Esophagus squamous epithelium (tissue), 5 donors: Measurements from ENCODE around the gene SLC39A3. TPM values are rescaled to one million over a fixed set of nuclear protein-coding genes. Genes with fewer than 3 reads are reported as not detected.

Experiments
- DNase-seq: peaks from one replicate; lab custom pipeline; 2025; lab: John Stamatoyannopoulos, UW
- H3K27ac ChIP-seq, 4 donors: fragments of 200-600 bp; sonication (generic); one replicate each; pipeline ENCODE4 v1.5.1; 2016 to 2019; ENCODE audit warnings: mild to moderate bottlenecking in 1 of 4
- H3K27me3 ChIP-seq, 4 donors: fragments of 200-600 bp; sonication (generic); 1 replicate in 3 of 4; 2 replicates in 1 of 4; pipeline versions ENCODE4 v1.5.1 to v1.6.0; 2017 to 2021; ENCODE audit warnings: antibody characterized with exemption in 1 of 4
- H3K36me3 ChIP-seq, 3 donors: fragments of 200-600 bp; sonication (generic); one replicate each; pipeline ENCODE4 v1.5.1; 2016 to 2019
- H3K4me1 ChIP-seq, 3 donors: fragments of 200-600 bp; sonication (generic); one replicate each; pipeline ENCODE4 v1.5.1; 2017 to 2019
- H3K4me3 ChIP-seq, 4 donors: fragments of 200-600 bp; sonication (generic); 1 replicate in 3 of 4; 2 replicates in 1 of 4; pipeline ENCODE4 v1.5.1; 2016 to 2019; ENCODE audit warnings: mild to moderate bottlenecking in 2 of 4, moderate library complexity in 1 of 4
- H3K9me3 ChIP-seq, 3 donors: fragments of 200-600 bp; sonication (generic); one replicate each; pipeline ENCODE4 v1.5.1; 2016 to 2019
- POLR2A ChIP-seq, 4 donors: fragments of 450-650 bp; IDR thresholded peaks; one replicate each; pipeline ENCODE4 v1.6.1; 2017; ENCODE audit warnings: antibody characterized with exemption in 4 of 4, mild to moderate bottlenecking in 4 of 4, moderate library complexity in 3 of 4
- WGBS, 2 donors: methylation state at CpG; one replicate each; pipeline ENCODE4 v1.1.5; 2018; 5-methylcytosine and 5-hydroxymethylcytosine counted together
- intact Hi-C: fragments of 100-400 bp; cut with DNase I; formaldehyde crosslinking; loops from one replicate; pipeline ENCODE4 v1.15.0; 2022
- total RNA-seq, 4 donors: library from RNA; depleted of rRNA; stranded (reverse); fragments of >200 nt; gene quantifications; one replicate each; pipeline ENCODE4 v1.1.0, GENCODE V29; 2016
- TF ChIP-seq, protein P1 (sequence below), 6 experiments: fragments of 450-650 bp in 4 of 6; fragments of 200-600 bp in 2 of 6; sonication (generic) in 2 of 6; IDR thresholded peaks; one replicate each; pipeline ENCODE4 v1.5.1; 2016 to 2019; ENCODE audit warnings: antibody characterized with exemption in 6 of 6, mild to moderate bottlenecking in 4 of 6, moderate library complexity in 4 of 6
- donor health status: DM: yes; HTN: yes; CAD: no.

SLC39A3 gene
- total RNA-seq, 4 donors from 2014 or later, result 14.8 to 22.1 (median 20.7) TPM

DNA sequence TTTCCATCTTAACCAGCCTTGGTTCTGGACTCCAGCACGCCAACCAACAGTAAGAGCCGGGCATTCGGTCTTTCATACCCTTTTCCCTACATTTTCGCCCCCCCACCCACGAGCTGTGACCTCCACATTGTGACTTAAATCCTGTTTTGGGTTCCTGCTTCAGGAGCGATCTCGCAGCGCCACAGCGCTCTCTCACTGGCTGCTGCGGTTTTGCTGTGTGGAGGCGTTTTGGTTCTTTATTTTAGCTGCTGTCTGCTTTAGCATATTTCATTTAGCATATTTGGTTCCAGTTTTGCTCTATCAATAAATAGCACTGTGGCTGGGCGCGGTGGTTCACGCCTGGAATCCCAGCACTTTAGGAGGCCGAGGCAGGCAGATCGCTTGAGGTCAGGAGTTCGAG, 19.5 kb upstream of the SLC39A3 start:
- intact Hi-C loops, result no loop called here
- 88 to 94% methylated on average over 17 of the region's 17 CpGs for WGBS, 2 donors
- no peaks in the 10 kb centered on the region for H3K27me3 ChIP-seq
- TF ChIP-seq, protein P1, sequence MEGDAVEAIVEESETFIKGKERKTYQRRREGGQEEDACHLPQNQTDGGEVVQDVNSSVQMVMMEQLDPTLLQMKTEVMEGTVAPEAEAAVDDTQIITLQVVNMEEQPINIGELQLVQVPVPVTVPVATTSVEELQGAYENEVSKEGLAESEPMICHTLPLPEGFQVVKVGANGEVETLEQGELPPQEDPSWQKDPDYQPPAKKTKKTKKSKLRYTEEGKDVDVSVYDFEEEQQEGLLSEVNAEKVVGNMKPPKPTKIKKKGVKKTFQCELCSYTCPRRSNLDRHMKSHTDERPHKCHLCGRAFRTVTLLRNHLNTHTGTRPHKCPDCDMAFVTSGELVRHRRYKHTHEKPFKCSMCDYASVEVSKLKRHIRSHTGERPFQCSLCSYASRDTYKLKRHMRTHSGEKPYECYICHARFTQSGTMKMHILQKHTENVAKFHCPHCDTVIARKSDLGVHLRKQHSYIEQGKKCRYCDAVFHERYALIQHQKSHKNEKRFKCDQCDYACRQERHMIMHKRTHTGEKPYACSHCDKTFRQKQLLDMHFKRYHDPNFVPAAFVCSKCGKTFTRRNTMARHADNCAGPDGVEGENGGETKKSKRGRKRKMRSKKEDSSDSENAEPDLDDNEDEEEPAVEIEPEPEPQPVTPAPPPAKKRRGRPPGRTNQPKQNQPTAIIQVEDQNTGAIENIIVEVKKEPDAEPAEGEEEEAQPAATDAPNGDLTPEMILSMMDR (IDR thresholded peaks at IDR 0.05), result no peak
- no peak for TF ChIP-seq POLR2A (IDR thresholded peaks at IDR 0.05)
- no peaks in the 10 kb centered on the region for H3K9me3 ChIP-seq
- peaks cover 23 to 100% (median 46%) of the 10 kb centered on the region in 3 donors for H3K36me3 ChIP-seq
- H3K4me1 ChIP-seq, result no peaks in the 10 kb centered on the region
- no peak overlapping the region for H3K27ac ChIP-seq
- DNase-seq, result no peak
- no peak overlapping the region for H3K4me3 ChIP-seq

DNA sequence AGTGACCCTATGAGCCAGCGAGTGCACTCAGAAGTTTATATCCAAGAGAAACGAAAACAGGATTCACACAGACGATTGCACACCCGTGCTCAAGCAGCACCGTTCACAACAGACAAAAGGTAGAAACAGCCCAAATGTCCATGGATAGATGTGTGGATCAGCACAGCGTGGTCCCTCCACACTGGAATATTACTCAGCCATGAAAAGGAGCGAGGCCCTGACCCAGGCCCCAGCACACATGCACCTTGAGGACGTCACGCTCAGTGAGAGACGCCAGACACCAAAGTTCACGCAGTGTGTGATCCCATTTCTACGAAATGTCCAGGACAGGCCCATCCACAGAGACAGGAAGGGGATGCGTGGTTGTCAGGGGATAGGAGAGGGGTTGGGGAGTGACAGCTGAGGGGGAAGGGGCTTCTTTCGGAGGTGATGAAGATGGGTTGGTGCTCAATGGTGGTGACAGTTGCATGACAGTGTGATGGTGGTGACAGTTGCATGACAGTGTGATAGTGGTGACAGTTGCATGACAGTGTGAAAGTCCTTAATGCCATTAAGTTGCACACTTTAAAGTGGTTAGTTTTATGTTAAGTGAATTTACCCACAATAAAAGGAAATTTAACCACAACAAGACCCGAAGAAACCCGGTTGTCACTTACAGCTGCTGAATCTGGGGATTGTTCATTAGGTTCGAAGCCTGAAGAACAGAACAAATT, 18.9 kb upstream of the SLC39A3 start:
- no peaks in the 10 kb centered on the region for H3K27me3 ChIP-seq
- intact Hi-C loops, result no loop called here
- peaks cover 22 to 100% (median 48%) of the 10 kb centered on the region in 3 donors for H3K36me3 ChIP-seq
- TF ChIP-seq POLR2A (IDR thresholded peaks at IDR 0.05), result no peak
- TF ChIP-seq, protein P1 (IDR thresholded peaks at IDR 0.05), result no peak
- DNase-seq, result no peak
- no peaks in the 10 kb centered on the region for H3K9me3 ChIP-seq
- no peak overlapping the region for H3K4me3 ChIP-seq
- WGBS, 2 donors, result 89 to 92% methylated on average over 13 to 17 of the region's 17 CpGs
- no peaks in the 10 kb centered on the region for H3K4me1 ChIP-seq
- H3K27ac ChIP-seq, result no peak overlapping the region

DNA sequence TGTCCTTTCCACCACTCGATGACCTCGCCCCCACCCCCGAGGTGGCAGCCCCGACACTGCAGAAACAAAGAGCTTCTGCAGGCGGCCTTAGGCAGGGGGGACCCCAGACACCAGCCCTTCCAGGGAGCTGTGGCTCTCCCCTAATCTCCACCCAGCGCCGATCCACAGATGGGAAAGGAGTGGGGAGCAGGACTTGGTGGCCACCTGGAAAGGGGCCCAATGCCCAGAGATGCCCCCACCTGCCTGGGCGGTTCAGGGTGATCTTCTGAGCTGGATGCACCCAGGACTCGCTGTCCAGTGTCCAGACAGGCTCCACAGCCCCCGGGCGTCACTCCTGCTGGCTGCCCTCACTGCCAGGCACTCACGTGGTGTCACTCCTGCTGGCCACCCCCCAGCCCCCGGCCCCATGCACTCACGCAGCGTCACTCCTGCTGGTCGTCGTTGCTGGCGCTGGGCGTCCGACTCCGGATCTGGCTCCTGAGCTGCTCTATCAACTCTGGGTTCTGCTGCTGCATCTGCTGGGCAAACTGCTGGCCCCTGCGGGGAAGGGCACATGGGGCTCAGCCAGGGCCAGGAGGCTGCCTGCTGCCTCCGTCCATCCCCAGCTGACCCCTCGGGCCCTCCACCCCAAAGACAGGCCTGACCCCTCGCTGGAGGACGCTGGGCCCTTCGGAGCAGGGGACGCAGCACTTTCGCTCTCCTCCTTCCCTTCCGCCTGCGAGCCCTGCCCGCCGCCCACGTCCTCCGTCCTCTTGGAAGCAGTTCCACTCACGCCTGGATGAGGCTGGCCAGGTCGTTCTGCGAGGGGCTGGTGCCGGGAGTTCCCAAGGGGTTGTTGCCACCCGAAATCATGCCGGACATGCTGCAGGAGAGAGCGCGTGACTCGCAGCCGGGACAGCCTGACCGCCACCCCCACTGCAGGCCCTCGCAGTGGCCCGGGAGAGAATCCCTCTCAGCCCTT, 17.4 kb upstream of the SLC39A3 start:
- Histone ChIP-seq H3K9me3 (no peaks in the 10 kb centered on the region), H3K4me1 (no peaks in the 10 kb centered on the region), H3K4me3 (no peak overlapping the region), H3K27me3 (no peaks in the 10 kb centered on the region), H3K27ac (no peak overlapping the region), H3K36me3 (peaks cover 26 to 93% (median 32%) of the 10 kb centered on the region in 3 donors)
- TF ChIP-seq, protein P1 (IDR thresholded peaks at IDR 0.05), result no peak
- no peak for TF ChIP-seq POLR2A (IDR thresholded peaks at IDR 0.05)
- DNase-seq, result no peak
- intact Hi-C loops, result no loop called here
- 90 to 92% methylated on average over 11 to 12 of the region's 48 CpGs for WGBS, 2 donors

DNA sequence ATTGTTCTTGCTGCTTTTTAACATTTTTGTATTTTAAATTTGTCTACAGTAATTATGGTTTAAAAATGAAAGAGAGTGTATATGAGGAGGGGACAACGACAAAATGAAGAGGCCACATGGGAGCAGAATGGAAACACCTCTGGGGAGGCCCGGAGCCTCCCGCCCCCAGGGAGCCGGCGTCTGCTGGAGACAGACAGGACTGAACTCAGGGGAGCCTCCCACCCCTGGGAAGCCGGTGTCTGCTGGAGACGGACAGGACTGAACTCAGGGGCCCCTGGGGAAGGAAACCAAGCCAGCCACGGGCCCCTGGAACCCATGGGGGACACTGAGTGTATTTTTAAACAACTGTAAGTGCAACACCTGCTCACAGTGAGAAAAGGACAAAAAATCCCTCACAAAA, 16.7 kb upstream of the SLC39A3 start:
- H3K27me3 ChIP-seq, result no peaks in the 10 kb centered on the region
- intact Hi-C loops, result no loop called here
- H3K4me3 ChIP-seq, result no peak overlapping the region
- H3K4me1 ChIP-seq, result no peaks in the 10 kb centered on the region
- WGBS, 2 donors, result 88 to 90% methylated on average over 7 to 8 of the region's 8 CpGs
- H3K36me3 ChIP-seq, result peaks cover 26 to 86% (median 28%) of the 10 kb centered on the region in 3 donors
- H3K9me3 ChIP-seq, result no peaks in the 10 kb centered on the region
- H3K27ac ChIP-seq, result no peak overlapping the region
- no peak for DNase-seq
- TF ChIP-seq, protein P1 (IDR thresholded peaks at IDR 0.05), result no peak

DNA sequence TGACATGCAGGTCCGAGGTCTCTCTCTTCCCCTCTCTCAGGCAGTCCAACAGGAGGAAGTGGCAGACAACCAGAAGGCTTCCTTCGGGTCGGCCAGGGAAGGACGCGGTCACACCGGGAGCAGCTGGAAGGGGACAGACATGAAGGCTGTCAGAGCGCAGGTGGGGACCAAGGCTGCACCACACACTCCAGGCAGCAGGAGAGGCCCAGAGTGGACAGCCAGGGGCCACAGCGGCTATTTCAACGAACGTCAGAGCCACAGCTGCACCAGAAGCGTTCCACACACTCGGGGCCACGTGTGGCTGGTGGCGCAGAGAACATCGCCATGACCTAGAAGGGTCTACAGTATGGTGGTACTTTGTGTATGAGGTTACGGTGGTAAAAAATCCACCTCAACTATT, 16.0 kb upstream of the SLC39A3 start:
- H3K9me3 ChIP-seq, result no peaks in the 10 kb centered on the region
- H3K4me3 ChIP-seq, result no peak overlapping the region
- no peaks in the 10 kb centered on the region for H3K4me1 ChIP-seq
- WGBS, 2 donors, result 89 to 93% methylated on average over 11 to 13 of the region's 16 CpGs
- TF ChIP-seq, protein P1 (IDR thresholded peaks at IDR 0.05), result no peak
- no peak for TF ChIP-seq POLR2A (IDR thresholded peaks at IDR 0.05)
- no peaks in the 10 kb centered on the region for H3K27me3 ChIP-seq
- intact Hi-C loops, result no loop called here
- peaks cover 19 to 79% (median 24%) of the 10 kb centered on the region in 3 donors for H3K36me3 ChIP-seq
- no peak for DNase-seq
- no peak overlapping the region for H3K27ac ChIP-seq
